ENCODE data around the gene GPR52.
"Not testable (repeated sequence)": the region's sequence is repeated elsewhere in the genome, so short reads cannot be mapped to it uniquely, and the experiment has no call there.

The GPR52 gene, protein sequence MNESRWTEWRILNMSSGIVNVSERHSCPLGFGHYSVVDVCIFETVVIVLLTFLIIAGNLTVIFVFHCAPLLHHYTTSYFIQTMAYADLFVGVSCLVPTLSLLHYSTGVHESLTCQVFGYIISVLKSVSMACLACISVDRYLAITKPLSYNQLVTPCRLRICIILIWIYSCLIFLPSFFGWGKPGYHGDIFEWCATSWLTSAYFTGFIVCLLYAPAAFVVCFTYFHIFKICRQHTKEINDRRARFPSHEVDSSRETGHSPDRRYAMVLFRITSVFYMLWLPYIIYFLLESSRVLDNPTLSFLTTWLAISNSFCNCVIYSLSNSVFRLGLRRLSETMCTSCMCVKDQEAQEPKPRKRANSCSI

DNA sequence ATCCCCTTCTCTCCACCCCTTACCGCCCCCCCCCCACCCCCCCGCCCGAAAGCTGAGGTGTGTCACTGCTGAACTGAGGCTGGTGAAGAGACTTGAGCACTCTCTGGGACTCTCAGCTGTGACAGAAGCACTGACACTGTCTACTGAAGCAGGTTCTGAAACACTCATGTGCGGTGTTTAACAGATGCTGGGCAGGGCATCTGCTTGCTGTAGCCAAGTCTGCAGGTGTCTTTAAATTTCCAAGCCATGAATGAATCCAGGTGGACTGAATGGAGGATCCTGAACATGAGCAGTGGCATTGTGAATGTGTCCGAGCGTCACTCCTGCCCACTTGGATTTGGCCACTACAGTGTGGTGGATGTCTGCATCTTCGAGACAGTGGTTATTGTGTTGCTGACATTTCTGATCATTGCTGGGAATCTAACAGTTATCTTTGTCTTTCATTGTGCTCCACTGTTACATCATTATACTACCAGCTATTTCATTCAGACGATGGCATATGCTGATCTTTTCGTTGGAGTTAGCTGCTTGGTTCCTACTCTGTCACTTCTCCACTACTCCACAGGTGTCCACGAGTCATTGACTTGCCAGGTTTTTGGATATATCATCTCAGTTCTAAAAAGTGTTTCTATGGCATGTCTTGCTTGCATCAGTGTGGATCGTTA, at the start of gene GPR52:
GPR52 (plus strand) TSS at position 99 of the 665 bp plus-strand sequence; CDS start at position 247, 148 bp downstream.
- H3K4me3 ChIP-seq (ENCODE audit: low read depth, low read length), result no peak within 1 kb of the TSS

DNA sequence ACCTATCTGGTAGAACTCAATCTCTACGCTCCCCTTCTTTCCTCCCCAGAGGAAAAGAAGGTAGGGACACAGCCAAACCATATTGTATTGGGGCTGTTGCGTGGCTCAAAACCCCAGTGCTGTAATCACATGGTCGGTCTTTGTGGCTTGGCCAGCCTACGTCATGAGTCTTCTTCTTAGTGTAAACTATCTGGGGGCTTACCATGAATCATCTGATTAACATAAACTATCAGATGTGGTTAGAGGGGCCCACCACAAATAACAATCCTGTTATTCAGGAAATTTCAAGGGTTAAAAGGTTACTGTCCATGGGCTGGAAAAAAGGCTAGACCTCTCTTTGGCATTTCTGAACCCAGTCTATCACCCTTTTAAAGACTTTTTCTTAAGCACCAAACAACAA, 49.5 kb upstream of the GPR52 start:
- no peak overlapping the region for H3K4me3 ChIP-seq (ENCODE audit: low read depth, low read length)

DNA sequence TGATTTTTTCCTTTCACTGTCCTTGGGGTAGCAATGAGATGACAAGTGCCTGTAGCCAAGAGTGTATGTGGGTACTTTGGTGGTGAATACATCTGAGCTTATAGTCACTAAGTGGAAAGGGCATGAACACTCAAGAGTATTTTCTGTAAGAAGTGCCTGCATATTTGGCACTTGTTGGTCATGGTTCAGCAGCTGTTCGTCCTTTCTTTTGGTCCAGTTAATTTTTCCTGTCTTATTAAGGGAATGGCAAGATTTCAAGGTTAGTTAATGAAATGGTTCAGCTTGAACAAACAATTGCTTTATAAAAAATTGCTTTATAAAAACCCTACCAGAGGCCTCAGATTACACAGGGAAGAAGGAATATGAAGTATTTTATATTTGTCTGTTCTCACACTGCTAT, 48.6 kb upstream of the GPR52 start:
- no peak overlapping the region for H3K4me3 ChIP-seq (ENCODE audit: low read depth, low read length)

DNA sequence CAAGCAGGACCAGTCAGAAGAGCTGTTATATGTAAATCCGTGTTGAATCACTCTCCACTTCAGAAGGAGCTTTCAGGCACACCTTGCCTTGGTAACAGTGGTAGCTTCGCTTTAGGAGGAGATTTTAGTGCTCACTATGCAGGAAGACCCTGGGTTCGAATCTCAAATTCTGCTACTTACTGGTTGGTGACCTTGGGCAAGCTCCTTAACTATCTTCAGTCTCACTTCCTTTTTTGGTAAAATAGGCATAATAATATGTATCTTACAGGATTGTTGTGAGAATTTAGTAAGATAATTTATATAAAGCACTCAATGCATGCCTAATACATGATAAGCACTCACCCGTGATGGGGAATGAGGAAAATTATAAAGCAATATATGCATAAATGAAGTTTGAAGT, 46.7 kb upstream of the GPR52 start:
- no peak overlapping the region for H3K4me3 ChIP-seq (ENCODE audit: low read depth, low read length)

DNA sequence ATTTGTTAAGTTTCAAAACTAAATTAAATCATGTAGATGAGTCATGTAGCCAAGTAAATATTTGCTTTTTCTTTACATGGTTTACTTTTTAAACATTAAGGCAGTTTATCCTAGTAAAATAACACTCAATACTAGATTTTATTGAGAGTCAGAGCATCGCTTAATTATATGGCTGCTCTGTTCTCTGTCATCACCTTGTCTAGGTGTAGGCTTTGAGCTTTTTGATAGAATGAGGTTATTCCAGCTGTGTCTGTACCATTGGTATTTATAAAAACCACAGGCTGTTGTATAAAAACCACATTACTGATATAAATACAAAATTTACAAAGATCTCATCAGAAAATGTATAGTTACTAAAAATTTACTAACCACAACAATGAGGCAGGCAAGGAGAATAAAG, 42.5 kb upstream of the GPR52 start:
- no peak overlapping the region for H3K4me3 ChIP-seq (ENCODE audit: low read depth, low read length)

DNA sequence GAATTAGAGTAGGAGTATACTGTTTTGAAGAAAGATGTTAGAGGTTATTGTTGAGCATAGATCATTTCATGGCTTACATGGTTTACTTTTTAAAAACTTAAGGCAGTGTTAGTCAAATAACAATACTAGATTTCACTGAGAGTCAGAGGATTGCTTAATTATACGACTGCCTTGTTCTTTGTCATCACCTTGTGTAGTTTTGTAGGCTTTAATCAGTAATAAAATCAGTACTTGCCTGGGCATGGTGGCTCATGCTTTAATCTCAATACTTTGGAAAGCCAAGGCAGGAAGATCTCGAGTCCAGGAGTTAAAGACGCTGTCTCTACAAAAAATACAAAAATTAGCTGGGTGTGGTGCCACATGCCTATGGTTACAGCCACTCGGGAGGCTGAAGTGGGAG, 41.3 kb upstream of the GPR52 start:
- H3K4me3 ChIP-seq (ENCODE audit: low read depth, low read length), result no peak overlapping the region

DNA sequence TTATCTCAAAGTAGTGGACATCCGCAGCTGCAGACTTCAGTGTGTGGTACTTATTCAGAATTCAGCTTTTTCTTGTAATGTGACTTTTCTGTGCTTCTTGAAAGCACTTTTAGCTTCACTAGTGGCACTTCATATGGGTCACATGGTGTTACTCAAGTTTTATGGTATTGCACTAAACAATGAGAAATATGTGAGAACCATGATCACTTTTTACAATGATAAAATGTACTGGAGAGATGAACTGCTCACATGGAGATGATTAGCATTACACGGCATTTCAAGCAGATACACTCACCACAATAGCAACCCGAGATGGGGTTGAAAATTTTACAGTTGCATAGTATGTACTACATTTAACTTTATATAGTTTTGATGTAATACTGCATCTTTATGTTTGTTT, 40.1 kb upstream of the GPR52 start:
- no peak overlapping the region for H3K4me3 ChIP-seq (ENCODE audit: low read depth, low read length)

DNA sequence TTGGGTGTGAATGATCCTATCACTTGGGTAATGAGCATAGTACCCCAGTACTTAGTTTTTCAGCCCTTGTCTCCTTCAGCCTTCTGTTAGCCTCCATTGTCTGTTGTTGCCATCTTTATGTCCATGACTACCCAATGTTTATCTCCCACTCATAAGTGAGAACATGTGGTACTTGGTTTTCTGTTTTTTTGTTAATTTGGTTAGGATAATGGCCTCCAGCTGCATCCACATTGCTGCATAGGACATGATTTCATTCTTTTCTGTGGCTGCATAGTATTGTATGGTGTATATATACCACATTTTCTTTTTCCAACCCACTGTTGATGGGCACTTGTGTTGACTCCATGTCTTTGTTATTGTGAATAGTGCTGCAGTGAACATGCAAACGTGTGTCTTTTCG, 39.6 kb upstream of the GPR52 start:
- H3K4me3 ChIP-seq (ENCODE audit: low read depth, low read length), result no peak overlapping the region

DNA sequence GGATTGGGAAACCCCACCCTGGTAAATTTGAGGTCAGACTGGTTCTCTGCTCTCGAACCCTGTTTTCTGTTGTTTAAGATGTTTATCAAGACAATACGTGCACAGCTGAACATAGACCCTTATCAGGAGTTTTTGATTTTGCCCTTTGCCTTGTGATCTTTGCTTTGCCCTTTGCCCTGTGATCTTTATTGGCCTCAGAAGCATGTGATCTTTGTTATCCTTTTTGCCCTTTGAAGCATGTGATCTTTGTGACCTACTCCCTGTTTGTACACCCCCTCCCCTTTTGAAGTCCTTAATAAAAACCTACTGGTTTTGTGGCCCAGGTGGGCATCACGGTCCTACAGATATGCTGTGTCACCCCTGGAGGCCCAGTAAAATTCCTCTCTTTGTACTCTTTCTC, 38.0 kb upstream of the GPR52 start:
- H3K4me3 ChIP-seq (ENCODE audit: low read depth, low read length), result not testable (repeated sequence)

DNA sequence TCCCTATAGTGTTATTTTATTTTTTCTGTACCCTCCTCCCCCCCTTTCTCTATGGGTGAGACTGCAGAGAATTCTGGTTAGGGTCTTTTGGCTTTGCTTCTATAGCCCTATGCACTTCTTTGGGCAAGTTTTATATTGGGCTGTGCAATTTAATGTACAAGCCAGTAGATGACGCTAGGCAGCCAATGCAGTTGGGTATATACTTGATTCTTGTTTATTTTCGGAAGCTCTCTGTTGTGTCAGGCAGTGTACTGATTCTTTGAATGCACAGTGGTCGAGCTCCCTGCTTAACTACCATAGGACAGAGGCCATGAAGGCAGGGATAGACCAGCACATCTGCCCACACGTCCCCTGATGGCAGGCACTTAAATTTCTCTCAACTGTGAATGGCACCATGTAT, 34.1 kb upstream of the GPR52 start:
- H3K4me3 ChIP-seq (ENCODE audit: low read depth, low read length), result no peak overlapping the region

DNA sequence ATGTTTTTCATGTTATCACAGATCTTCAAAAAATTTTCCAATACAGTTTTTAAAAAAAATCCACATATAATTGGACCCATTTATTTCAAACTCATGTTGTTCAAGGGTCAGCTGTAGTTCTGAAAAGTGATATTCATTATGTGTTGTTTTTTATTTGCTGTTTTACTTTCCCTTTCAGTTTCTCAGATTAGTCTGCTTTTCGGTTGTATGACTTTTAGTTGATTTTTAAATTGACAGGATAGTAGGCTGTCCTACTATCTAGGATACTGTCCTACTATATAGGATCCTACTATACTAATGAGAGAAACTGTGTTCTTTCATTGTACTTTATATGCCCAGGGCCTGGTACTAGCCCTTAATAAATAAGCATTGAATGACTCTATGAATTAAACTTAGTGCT, 33.6 kb upstream of the GPR52 start:
- H3K4me3 ChIP-seq (ENCODE audit: low read depth, low read length), result no peak overlapping the region

DNA sequence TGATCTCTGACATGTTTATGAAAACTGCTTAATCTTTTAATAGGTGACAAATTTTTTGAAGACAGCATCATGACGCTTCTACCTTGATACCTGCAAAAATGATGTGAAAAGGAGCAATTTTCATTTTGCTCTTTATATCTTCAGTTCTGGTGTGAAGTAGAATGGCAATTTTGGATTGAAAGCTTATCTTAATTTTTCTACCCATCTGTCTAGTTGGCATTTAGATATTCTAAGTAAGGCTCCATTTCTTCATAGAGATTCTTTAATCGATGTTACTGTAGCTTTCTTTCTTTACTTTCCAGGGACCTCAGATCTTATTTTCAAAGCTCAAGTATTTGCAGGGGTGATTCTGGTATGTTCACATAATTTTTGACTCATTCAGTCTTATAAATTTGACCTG, 32.3 kb upstream of the GPR52 start:
- H3K4me3 ChIP-seq (ENCODE audit: low read depth, low read length), result no peak overlapping the region

DNA sequence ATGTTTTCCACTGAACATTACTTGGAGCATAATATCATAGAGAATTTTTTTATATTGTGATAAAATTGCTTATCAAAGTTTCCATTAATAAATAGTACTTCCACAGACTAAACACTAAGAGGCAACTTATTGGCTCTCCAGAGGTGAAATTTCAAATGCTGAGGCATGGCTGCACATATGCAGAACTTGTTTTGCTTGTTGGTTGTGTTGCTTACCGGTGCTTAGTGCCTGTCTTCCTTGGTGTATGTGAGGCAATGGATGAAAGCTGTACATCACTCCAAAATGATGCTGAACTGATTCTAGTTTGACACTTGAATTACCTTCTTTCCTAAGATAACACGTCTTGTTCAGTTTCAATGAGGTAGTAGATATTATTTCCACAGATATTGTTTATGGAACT, 29.8 kb upstream of the GPR52 start:
- H3K4me3 ChIP-seq (ENCODE audit: low read depth, low read length), result no peak overlapping the region

DNA sequence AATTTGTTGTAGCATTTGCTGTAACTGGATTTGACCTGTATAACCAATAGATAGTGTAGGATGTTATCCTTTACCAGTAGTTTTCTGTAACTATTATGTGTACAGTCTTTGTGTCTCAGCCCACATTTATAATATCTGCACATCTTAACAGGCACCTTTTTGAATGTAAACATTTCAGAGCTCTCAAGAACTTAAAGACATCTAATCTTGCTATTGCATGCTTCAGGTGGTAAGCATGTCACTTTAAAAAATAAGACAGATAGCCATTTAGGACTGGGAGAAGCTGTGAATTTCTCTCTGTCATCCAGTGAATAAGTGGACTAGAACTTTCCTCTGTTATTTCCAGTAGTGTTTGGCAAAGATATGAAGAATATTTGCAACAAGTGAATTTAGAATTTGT, 22.6 kb upstream of the GPR52 start:
- H3K4me3 ChIP-seq (ENCODE audit: low read depth, low read length), result no peak overlapping the region

DNA sequence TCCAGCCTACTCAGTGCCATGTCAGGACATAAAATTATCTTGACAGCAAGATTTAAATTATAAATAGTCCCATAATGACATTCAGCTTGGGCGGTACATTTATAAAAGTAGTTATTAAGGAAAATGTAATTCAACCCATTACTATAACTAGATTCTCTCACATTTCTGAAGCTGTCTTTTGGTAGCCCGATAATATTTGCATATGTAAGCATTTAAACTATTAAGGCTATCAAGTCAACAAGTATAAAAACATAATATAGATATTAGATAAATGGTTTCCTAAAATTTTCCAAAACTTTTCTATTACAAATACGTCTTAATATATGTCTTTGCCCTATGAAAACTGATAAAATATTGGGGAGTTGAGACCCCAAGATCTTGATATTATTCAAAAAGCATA, 21.6 kb upstream of the GPR52 start:
- H3K4me3 ChIP-seq (ENCODE audit: low read depth, low read length), result no peak overlapping the region

DNA sequence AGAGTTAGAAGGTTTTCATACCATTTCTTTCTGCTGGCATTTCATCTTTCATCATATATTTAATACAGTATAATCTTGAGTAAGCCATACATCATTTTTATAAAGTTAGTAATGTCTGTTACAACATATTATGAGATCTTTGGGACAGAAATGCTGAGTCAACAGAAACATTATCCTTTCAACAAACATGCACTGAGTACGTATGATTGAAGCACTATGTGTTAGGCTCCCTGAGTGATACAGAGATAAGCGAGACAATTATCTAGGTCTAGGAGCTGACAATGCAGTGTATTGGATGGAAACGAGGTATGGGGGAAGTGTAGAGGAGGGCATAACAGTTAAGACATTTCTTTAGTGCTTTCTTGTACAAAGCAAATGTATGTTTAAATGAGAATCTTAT, 19.7 kb upstream of the GPR52 start:
- no peak overlapping the region for H3K4me3 ChIP-seq (ENCODE audit: low read depth, low read length)

DNA sequence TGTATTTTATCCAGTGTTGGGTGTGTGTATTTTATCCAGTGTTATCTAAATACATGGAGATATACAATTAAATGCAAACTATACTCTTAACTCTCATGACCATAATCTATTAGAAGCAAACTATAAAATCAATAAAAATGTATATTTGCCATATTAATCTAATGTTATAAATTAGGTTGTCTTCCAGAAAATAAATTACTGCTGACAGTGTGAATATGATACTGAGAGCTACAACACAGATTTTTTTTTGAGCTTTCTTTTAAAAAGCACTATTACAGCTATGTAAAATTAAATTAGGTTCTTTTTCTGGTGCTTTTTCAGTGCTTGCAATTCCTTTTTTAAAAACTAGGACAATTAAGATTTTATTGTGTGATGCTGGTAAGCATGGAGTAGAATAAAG, 19.0 kb upstream of the GPR52 start:
- no peak overlapping the region for H3K4me3 ChIP-seq (ENCODE audit: low read depth, low read length)

DNA sequence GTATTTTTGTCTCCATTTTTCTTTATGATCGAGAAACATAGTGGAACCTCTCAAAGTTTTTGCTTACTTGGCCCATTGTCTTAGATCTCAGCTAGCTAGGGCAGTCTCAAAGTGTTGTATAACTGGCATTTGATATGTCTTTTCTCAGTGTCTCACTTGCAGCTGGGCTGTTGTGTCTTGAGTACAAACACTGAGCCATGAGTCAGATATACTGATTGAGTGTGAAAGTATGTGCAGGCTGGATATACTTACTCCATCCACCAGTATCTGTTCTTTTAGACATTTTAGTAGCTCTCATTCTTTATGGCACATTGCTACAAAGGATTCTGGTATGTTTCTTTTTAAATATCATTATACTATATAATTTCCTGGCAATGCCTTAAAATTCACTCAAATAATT, 14.3 kb upstream of the GPR52 start:
- H3K4me3 ChIP-seq (ENCODE audit: low read depth, low read length), result no peak overlapping the region

DNA sequence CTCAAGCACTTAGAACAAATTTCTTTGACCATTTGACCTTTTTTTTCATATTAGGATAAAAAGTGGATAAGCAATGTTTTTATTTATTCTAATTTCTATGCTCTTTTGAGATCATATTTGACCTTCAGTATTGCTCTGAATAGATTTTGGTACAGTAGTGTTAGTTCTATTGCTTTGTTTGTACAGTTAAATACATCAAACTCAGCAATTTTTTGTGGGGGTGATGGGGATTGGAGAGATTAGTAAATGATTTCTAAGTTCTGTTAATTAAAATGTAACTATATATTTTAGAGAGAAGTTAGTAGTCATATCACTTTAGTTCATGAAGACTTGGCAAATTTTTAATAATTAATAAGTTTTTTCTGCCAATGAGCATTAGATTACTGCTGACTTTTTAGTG, 2.4 kb upstream of the GPR52 start:
- H3K4me3 ChIP-seq (ENCODE audit: low read depth, low read length), result no peak overlapping the region

DNA sequence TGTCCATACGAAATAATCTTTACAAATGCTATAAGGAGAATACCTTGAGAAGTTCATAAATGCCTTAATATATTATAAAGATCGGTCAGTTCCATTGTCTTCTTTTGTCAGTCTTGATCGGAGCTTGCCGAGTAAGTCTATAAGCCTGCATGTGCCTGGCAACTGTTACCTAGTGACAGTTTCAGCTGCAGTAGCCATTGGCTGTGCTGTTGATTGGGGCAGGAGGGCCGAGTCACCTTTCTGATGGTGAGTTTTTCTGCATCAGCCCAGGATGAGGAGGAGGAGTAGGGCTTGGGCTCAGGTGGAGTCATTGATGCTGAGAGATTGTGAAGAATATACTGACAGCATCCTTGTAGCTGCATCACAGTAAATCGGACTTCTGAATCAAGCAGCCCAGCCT, 1.9 kb upstream of the GPR52 start:
- H3K4me3 ChIP-seq (ENCODE audit: low read depth, low read length), result no peak overlapping the region

DNA sequence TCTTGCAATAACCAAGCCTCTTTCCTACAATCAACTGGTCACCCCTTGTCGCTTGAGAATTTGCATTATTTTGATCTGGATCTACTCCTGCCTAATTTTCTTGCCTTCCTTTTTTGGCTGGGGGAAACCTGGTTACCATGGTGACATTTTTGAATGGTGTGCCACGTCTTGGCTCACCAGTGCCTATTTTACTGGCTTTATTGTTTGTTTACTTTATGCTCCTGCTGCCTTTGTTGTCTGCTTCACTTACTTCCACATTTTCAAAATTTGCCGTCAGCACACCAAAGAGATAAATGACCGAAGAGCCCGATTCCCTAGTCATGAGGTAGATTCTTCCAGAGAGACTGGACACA, 743 bp downstream of the GPR52 start:
- no peak overlapping the region for H3K4me3 ChIP-seq (ENCODE audit: low read depth, low read length)

DNA sequence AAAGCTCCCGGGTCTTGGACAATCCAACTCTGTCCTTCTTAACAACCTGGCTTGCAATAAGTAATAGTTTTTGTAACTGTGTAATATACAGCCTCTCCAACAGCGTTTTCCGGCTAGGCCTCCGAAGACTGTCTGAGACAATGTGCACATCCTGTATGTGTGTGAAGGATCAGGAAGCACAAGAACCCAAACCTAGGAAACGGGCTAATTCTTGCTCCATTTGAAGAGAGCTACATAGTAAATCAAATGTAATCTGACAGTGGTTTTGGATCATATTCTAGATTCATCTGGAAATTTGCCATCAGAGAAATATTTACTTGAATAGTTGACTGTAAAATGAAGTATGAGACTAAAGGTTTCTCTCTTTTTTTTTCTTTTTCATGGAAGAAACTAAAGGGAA, 1.2 kb downstream of the GPR52 start:
- H3K4me3 ChIP-seq (ENCODE audit: low read depth, low read length), result no peak overlapping the region

DNA sequence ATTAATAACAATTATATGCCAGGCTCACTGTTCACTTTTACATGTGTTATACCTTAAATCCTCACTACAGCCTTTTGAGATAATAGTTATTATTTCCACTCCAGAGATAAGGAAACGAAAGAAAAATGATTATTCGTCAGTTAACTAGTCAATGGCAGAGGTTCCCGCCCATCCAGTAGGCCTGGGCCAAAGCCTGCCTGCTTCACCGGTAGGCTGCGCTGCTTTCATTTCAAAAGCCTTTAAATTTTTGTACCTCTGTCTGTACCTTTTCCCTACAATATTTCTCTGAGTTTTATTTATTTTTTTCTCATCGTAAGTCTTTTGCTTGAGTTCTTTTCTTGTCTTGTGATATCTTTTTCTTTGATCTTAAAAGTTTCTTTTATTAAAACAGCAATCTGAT, 3.6 kb downstream of the GPR52 start:
- no peak overlapping the region for H3K4me3 ChIP-seq (ENCODE audit: low read depth, low read length)

Data from iPS-11a (cell line).